Omental fat pad (tissue), 4 donors: ENCODE measurements around the gene GGA3. TPM values are rescaled to one million over a fixed set of nuclear protein-coding genes. Genes with fewer than 3 reads are reported as not detected.

Experiments used
- ATAC-seq: fragments of 150-250 bp; one replicate; pipeline ENCODE4 v1.9.1; 2016; ENCODE audit warnings: mild to moderate bottlenecking, moderate library complexity; ENCODE audit not compliant: low FRiP score
- DNase-seq: peaks from one replicate; pipeline ENCODE4 v3.0.0-alpha.2; 2019; ENCODE audit warnings: low spot score
- total RNA-seq, 4 donors: library from RNA; depleted of rRNA; stranded (reverse); fragments of >200 nt; gene quantifications; one replicate each; pipeline ENCODE4 v1.1.0, GENCODE V29; 2016
- TF ChIP-seq, protein P1 (sequence below), 3 donors: fragments of 450-650 bp; IDR thresholded peaks; one replicate each; pipeline ENCODE4 v1.5.1; 2016 to 2017; ENCODE audit warnings: antibody characterized with exemption in 3 of 3, mild to moderate bottlenecking in 3 of 3, moderate library complexity in 2 of 3

The GGA3 gene
- total RNA-seq, 4 donors from 2014 or later, result 22.3 to 36.3 (median 30.5) TPM

DNA sequence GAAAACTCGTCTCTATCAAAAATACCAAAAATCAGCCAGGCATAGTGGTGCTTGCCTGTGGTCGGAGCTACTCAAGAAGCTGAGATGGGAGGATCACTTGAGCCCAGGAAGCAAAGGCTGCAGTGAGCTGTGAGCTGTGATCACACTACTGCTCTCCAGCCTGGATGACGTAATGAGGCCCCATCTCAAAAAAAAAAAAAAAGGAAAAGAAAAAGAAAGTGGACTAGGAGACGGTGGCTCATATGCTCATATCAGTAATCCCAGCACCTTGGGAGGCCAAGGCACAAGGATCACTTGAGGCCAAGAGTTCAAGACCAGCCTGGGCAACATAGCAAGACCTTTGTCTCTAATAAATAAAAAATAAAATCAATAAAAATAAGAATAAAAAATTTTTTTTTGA, 69.8 kb downstream of the GGA3 start:
- DNase-seq, result no peak
- no peak for ATAC-seq
- TF ChIP-seq, protein P1, sequence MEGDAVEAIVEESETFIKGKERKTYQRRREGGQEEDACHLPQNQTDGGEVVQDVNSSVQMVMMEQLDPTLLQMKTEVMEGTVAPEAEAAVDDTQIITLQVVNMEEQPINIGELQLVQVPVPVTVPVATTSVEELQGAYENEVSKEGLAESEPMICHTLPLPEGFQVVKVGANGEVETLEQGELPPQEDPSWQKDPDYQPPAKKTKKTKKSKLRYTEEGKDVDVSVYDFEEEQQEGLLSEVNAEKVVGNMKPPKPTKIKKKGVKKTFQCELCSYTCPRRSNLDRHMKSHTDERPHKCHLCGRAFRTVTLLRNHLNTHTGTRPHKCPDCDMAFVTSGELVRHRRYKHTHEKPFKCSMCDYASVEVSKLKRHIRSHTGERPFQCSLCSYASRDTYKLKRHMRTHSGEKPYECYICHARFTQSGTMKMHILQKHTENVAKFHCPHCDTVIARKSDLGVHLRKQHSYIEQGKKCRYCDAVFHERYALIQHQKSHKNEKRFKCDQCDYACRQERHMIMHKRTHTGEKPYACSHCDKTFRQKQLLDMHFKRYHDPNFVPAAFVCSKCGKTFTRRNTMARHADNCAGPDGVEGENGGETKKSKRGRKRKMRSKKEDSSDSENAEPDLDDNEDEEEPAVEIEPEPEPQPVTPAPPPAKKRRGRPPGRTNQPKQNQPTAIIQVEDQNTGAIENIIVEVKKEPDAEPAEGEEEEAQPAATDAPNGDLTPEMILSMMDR (IDR thresholded peaks at IDR 0.05), result no peak

DNA sequence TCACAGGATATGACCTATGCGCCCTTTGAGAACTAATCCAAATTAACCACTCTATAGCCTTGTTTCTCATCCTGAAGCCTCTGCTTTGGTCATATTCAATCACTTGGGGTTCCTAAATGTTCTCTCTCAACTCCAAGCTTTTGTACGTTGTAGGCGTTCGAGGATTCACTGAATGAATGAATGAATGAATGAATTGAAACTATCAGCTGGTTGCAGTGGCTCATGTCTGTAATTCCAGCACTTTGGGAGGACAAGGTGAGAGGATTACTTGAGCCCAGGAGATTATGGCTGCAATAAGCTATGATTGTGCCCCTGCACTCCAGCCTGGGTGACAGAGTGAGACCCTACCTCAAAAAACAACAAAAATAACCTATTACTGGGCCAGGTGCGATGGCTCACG, 72.8 kb downstream of the GGA3 start:
- TF ChIP-seq, protein P1 (IDR thresholded peaks at IDR 0.05), result no peak
- no peak for DNase-seq
- ATAC-seq, result no peak

Other genes starting within 250 kb of the GGA3 start
- 10 to 100 TPM; 28.0 to 48.5 (median 42.6) TPM for gene MRPL58, start 248.9 kb downstream of the GGA3 start, total RNA-seq
- 100 to 1,000 TPM; 159 to 394 (median 233) TPM for gene ATP5PD, start 214.6 kb downstream of the GGA3 start, total RNA-seq
- gene KCTD2, start 214.4 kb downstream of the GGA3 start, total RNA-seq, result 10 to 100 TPM; 23.6 to 46.1 (median 34.6) TPM
- gene SLC16A5, start 173.7 kb downstream of the GGA3 start, total RNA-seq, result 10 to 100 TPM; 12.0 to 22.7 (median 16.4) TPM
- gene ARMC7, start 151.6 kb downstream of the GGA3 start, total RNA-seq, result 1 to 10 TPM; 3.1 to 7.7 (median 4.9) TPM
- gene NT5C, start 129.9 kb downstream of the GGA3 start, total RNA-seq, result 100 to 1,000 TPM in 1 of 4 donors, 10 to 100 TPM in 3; 56.0 to 101 (median 68.6) TPM
- 10 to 100 TPM; 18.8 to 45.9 (median 31.7) TPM for gene JPT1, start 107.1 kb downstream of the GGA3 start, total RNA-seq
- gene SUMO2, start 78.6 kb downstream of the GGA3 start, total RNA-seq, result 10 to 100 TPM; 53.3 to 62.9 (median 60.1) TPM
- gene NUP85, start 55.9 kb downstream of the GGA3 start, total RNA-seq, result 10 to 100 TPM; 17.4 to 51.2 (median 34.8) TPM
- gene MRPS7, start 273 bp upstream of the GGA3 start, total RNA-seq, result 10 to 100 TPM; 27.1 to 48.3 (median 38.4) TPM
- 10 to 100 TPM; 22.9 to 30.3 (median 24.3) TPM for gene MIF4GD, start 9.6 kb upstream of the GGA3 start, total RNA-seq
- 10 to 100 TPM; 14.2 to 30.4 (median 19.5) TPM for gene SLC25A19, start 27.8 kb upstream of the GGA3 start, total RNA-seq
- gene GRB2, start 144.1 kb upstream of the GGA3 start, total RNA-seq, result 100 to 1,000 TPM in 2 of 4 donors, 10 to 100 TPM in 2; 87.4 to 152 (median 108) TPM
- 10 to 100 TPM; 27.9 to 66.0 (median 46.1) TPM for gene TMEM94, start 195.0 kb upstream of the GGA3 start, total RNA-seq